Measurements from ENCODE around the gene SMAD3. TPM values are rescaled to one million over a fixed set of nuclear protein-coding genes. Genes with fewer than 3 reads are reported as not detected.

SMAD3 gene
- total RNA-seq, 2 donors from 2014 or later: 30.6 to 45.4 TPM

- intact Hi-C loops (cut with DNase I): no loop called here
- WGBS: 94% methylated on average over 15 of the region's 15 CpGs
- Histone ChIP-seq H3K4me1 (replicated peaks) (peaks cover 16% of the 10 kb centered on the region), H3K9me3 (no peaks in the 10 kb centered on the region), H3K4me3 (no peak overlapping the region), H3K36me3 (no peaks in the 10 kb centered on the region), H3K27ac (no peak overlapping the region), H3K27me3 (replicated peaks; ENCODE audit: insufficient read depth) (no peaks in the 10 kb centered on the region)
- no peak for DNase-seq (ENCODE audit: low spot score)
- TF ChIP-seq POLR2A (IDR thresholded peaks at IDR 0.05) (no peak), POLR2AphosphoS5 (IDR thresholded peaks at IDR 0.05) (no peak)
- TF ChIP-seq, protein P1, sequence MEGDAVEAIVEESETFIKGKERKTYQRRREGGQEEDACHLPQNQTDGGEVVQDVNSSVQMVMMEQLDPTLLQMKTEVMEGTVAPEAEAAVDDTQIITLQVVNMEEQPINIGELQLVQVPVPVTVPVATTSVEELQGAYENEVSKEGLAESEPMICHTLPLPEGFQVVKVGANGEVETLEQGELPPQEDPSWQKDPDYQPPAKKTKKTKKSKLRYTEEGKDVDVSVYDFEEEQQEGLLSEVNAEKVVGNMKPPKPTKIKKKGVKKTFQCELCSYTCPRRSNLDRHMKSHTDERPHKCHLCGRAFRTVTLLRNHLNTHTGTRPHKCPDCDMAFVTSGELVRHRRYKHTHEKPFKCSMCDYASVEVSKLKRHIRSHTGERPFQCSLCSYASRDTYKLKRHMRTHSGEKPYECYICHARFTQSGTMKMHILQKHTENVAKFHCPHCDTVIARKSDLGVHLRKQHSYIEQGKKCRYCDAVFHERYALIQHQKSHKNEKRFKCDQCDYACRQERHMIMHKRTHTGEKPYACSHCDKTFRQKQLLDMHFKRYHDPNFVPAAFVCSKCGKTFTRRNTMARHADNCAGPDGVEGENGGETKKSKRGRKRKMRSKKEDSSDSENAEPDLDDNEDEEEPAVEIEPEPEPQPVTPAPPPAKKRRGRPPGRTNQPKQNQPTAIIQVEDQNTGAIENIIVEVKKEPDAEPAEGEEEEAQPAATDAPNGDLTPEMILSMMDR (IDR thresholded peaks at IDR 0.05): no peak
Measured at GRCh38 chr15:67181221-67181639, 115.8 kb downstream of the SMAD3 start.

GRCh38 chr15:67183443-67184169 is 118.2 kb downstream of the SMAD3 start:
- no peaks in the 10 kb centered on the region for H3K36me3 ChIP-seq
- H3K27ac ChIP-seq: peak overlapping the region; percentile 71 to 84
- TF ChIP-seq POLR2A (IDR thresholded peaks at IDR 0.05) (no peak), POLR2AphosphoS5 (IDR thresholded peaks at IDR 0.05) (peak; percentile 11)
- H3K27me3 ChIP-seq (replicated peaks; ENCODE audit: insufficient read depth): no peaks in the 10 kb centered on the region
- DNase-seq (ENCODE audit: low spot score): no peak
- H3K4me1 ChIP-seq (replicated peaks): peaks cover 25% of the 10 kb centered on the region
- no peak overlapping the region for H3K4me3 ChIP-seq
- intact Hi-C loops (cut with DNase I): no loop called here
- no peaks in the 10 kb centered on the region for H3K9me3 ChIP-seq
- 58% methylated on average over 7 of the region's 7 CpGs for WGBS

DNA sequence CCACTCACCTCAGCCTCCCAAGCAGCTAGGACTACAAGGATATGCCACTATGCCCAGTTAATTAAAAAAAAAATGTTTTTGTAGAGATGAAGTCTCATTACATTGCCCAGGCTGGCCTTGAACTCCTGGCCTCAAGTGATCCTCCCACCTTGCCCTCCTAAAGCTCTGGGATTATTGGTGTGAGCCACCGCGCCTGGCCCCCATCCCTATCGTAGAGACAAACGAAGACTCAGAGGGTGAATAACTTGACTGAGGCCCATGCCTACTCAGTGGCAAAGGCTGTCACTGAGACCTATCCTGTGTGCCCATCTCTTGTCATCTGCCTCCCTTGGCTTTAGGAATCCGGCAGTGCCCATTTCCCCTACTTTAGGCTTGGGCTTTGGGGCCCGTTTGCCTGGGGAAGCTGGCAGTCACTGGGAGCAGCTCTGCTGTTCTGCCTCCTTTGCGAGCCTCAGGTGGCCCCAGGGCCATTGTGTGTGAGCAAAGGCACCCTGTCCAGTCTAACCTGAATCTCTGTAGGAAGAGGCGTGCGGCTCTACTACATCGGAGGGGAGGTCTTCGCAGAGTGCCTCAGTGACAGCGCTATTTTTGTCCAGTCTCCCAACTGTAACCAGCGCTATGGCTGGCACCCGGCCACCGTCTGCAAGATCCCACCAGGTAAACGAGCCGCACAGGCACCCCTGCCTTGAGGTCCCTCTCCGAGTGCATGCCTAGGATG is 119.0 kb downstream of the SMAD3 start:
- H3K27ac ChIP-seq: peak overlapping the region; percentile 71 to 84
- intact Hi-C loops (cut with DNase I): no loop called here
- no peaks in the 10 kb centered on the region for H3K36me3 ChIP-seq
- H3K27me3 ChIP-seq (replicated peaks; ENCODE audit: insufficient read depth): no peaks in the 10 kb centered on the region
- DNase-seq (ENCODE audit: low spot score): no peak
- WGBS: 84% methylated on average over 17 of the region's 18 CpGs
- no peaks in the 10 kb centered on the region for H3K9me3 ChIP-seq
- TF ChIP-seq, protein P1 (IDR thresholded peaks at IDR 0.05): no peak
- TF ChIP-seq POLR2AphosphoS5 (IDR thresholded peaks at IDR 0.05): no peak
- TF ChIP-seq POLR2A (IDR thresholded peaks at IDR 0.05): no peak
- peaks cover 25% of the 10 kb centered on the region for H3K4me1 ChIP-seq (replicated peaks)
- H3K4me3 ChIP-seq: no peak overlapping the region

DNA sequence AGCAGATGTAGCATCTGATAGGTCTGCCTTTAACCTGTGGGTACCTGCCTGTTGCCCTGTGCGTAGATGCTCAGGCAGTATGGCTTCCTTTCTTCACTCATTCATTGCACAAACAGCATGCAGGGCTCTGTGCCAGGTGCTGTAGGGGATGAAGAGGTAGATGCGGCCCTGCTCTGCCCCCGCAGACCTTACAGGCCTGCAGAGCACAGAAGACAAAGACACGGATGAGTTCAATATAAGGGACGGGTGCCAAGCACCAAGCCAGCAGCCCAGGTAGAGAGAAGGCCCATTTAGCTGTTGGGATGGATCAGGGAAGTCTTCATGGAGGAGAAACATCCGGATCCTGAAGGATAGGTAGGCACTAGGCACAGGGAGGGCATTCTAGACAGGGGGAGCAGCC is 119.6 kb downstream of the SMAD3 start:
- intact Hi-C loops (cut with DNase I): loop anchor here (5.0 kb wide), 2 partner anchors 48 to 118 kb away; partner anchors contain the start of gene SMAD3
- no peak for DNase-seq (ENCODE audit: low spot score)

More for the DNA sequence above, 119.6 kb downstream of the SMAD3 start:
- 81% methylated on average over 6 of the region's 6 CpGs for WGBS
- no peak for TF ChIP-seq POLR2A (IDR thresholded peaks at IDR 0.05)
- TF ChIP-seq, protein P1 (IDR thresholded peaks at IDR 0.05): no peak
- TF ChIP-seq POLR2AphosphoS5 (IDR thresholded peaks at IDR 0.05): no peak
- no peaks in the 10 kb centered on the region for H3K27me3 ChIP-seq (replicated peaks; ENCODE audit: insufficient read depth)
- no peak overlapping the region for H3K4me3 ChIP-seq
- H3K9me3 ChIP-seq: no peaks in the 10 kb centered on the region
- peaks cover 25% of the 10 kb centered on the region for H3K4me1 ChIP-seq (replicated peaks)
- H3K36me3 ChIP-seq: no peaks in the 10 kb centered on the region
- H3K27ac ChIP-seq: peak overlapping the region; percentile 71 to 84

Data from prostate gland (tissue), 2 donors.